GM18861 (cell line): Measurements from ENCODE around the gene BRD8.
"Not testable (repeated sequence)": the region's sequence is repeated elsewhere in the genome, so short reads cannot be mapped to it uniquely, and the experiment has no call there.

Experiments used
- ATAC-seq: cut with Tn5 transposase; IDR thresholded peaks from one replicate; pipeline ENCODE4 v1.9.1; 2021; ENCODE audit not compliant: unreplicated experiment

BRD8 gene

GRCh38 chr5:138178516-138179276 is at the start of gene BRD8, which contains the start of gene KIF20A:
Gene BRD8, minus strand, starts transcription at chr5:138178630. Its CDS starts 16 bp downstream, at chr5:138178614.
Gene KIF20A, plus strand, starts transcription at chr5:138179112. Its CDS starts 569 bp downstream, at chr5:138179681.
- ATAC-seq: peak; percentile 79

GRCh38 chr5:138226910-138227309 is 48.5 kb upstream of the BRD8 start:
- ATAC-seq: no peak

GRCh38 chr5:138224712-138225111 is 46.3 kb upstream of the BRD8 start:
- ATAC-seq: no peak

GRCh38 chr5:138223532-138223931 is 45.1 kb upstream of the BRD8 start:
- no peak for ATAC-seq

GRCh38 chr5:138216799-138217198 is 38.4 kb upstream of the BRD8 start:
- ATAC-seq: no peak

- ATAC-seq: peak; percentile 93
These were observed 35.0 kb upstream of the BRD8 start, which contains the start of gene CDC23 for GRCh38 chr5:138213161-138214029. Gene CDC23, minus strand, starts transcription at chr5:138213323. Its CDS starts 11 bp downstream, at chr5:138213312.

GRCh38 chr5:138212828-138213160 is 34.4 kb upstream of the BRD8 start:
- no peak for ATAC-seq

GRCh38 chr5:138210985-138211384 is 32.6 kb upstream of the BRD8 start:
- ATAC-seq: no peak

GRCh38 chr5:138193859-138194258 is 15.4 kb upstream of the BRD8 start:
- not testable (repeated sequence) for ATAC-seq

- ATAC-seq: no peak
These were observed 14.4 kb upstream of the BRD8 start for GRCh38 chr5:138192826-138193225.

- ATAC-seq: no peak
These were observed 10.2 kb upstream of the BRD8 start for GRCh38 chr5:138188626-138189025.

GRCh38 chr5:138186002-138186447 is 7.6 kb upstream of the BRD8 start:
- ATAC-seq: peak; percentile 71

- ATAC-seq: no peak
These were observed 4.4 kb upstream of the BRD8 start for GRCh38 chr5:138182808-138183207.

- no peak for ATAC-seq
These were observed 2.4 kb upstream of the BRD8 start for GRCh38 chr5:138180841-138181240.

- no peak for ATAC-seq
These were observed 1.9 kb upstream of the BRD8 start for GRCh38 chr5:138180183-138180782.

- no peak for ATAC-seq
These were observed 937 bp upstream of the BRD8 start for GRCh38 chr5:138179277-138179857.

- no peak for ATAC-seq
These were observed 402 bp downstream of the BRD8 start for GRCh38 chr5:138177941-138178515.

- no peak for ATAC-seq
These were observed 8.1 kb downstream of the BRD8 start for GRCh38 chr5:138170299-138170698.

GRCh38 chr5:138169124-138169523 is 9.3 kb downstream of the BRD8 start:
- no peak for ATAC-seq

- ATAC-seq: no peak
These were observed 14.7 kb downstream of the BRD8 start for GRCh38 chr5:138163721-138164120.

- no peak for ATAC-seq
These were observed 17.7 kb downstream of the BRD8 start for GRCh38 chr5:138160706-138161105.
